Smooth muscle cell (in vitro differentiated cells): ENCODE results near the gene BRIP1. TPM values are rescaled to one million over a fixed set of nuclear protein-coding genes. Genes with fewer than 3 reads are reported as not detected.

Experiments
- DNase-seq: peaks from one replicate; lab custom pipeline; 2025; ENCODE audit not compliant: unreplicated experiment; lab: John Stamatoyannopoulos, UW
- H2AFZ ChIP-seq: fragments of 200-600 bp; sonication (generic); 2 replicates; pipeline ENCODE4 v1.6.0; 2016; ENCODE audit warnings: antibody characterized with exemption, low read depth, mild to moderate bottlenecking
- H3F3A ChIP-seq: fragments of 200-600 bp; sonication (generic); 2 replicates; pipeline ENCODE4 v1.6.0; 2017; ENCODE audit warnings: antibody characterized with exemption, low read depth
- H3K27ac ChIP-seq: fragments of 200-600 bp; sonication (generic); 2 replicates; pipeline ENCODE4 v1.5.1; 2016; ENCODE audit warnings: low read depth, mild to moderate bottlenecking
- H3K27me3 ChIP-seq: fragments of 200-600 bp; sonication (generic); 2 replicates; pipeline ENCODE4 v1.6.1; 2016; ENCODE audit warnings: low read depth, mild to moderate bottlenecking
- H3K36me3 ChIP-seq: fragments of 200-600 bp; sonication (generic); 2 replicates; pipeline ENCODE4 v1.5.1; 2016; ENCODE audit warnings: low read depth
- H3K4me1 ChIP-seq: fragments of 200-600 bp; sonication (generic); 2 replicates; pipeline ENCODE4 v1.5.1; 2016; ENCODE audit warnings: low read depth
- H3K4me2 ChIP-seq: fragments of 200-600 bp; sonication (generic); 2 replicates; pipeline ENCODE4 v1.6.0; 2016; ENCODE audit warnings: mild to moderate bottlenecking
- H3K4me3 ChIP-seq: fragments of 200-600 bp; sonication (generic); 2 replicates; pipeline ENCODE4 v1.5.1; 2016; ENCODE audit warnings: mild to moderate bottlenecking
- H3K79me2 ChIP-seq: fragments of 200-600 bp; sonication (generic); 2 replicates; pipeline ENCODE4 v1.6.0; 2016; ENCODE audit warnings: low read depth, mild to moderate bottlenecking
- H3K9ac ChIP-seq: fragments of 200-600 bp; sonication (generic); 2 replicates; pipeline ENCODE4 v1.6.0; 2016; ENCODE audit warnings: low read depth
- H3K9me3 ChIP-seq: fragments of 200-600 bp; sonication (generic); replicated peaks from 2 replicates; pipeline ENCODE4 v1.5.1; 2016; ENCODE audit warnings: low read depth
- H4K20me1 ChIP-seq: fragments of 200-600 bp; sonication (generic); 2 replicates; pipeline ENCODE4 v1.6.0; 2016; ENCODE audit warnings: low read depth
- CTCF ChIP-seq: fragments of 200-600 bp; sonication (generic); IDR thresholded peaks from 2 replicates; pipeline ENCODE4 v1.5.1; 2017; ENCODE audit warnings: borderline replicate concordance, mild to moderate bottlenecking, antibody characterized with exemption; ENCODE audit not compliant: insufficient read depth, poor library complexity, severe bottlenecking
- WGBS: methylation state at CpG from one replicate; pipeline ENCODE4 v1.1.7; 2016; ENCODE audit warnings: low lambda C conversion rate; 5-methylcytosine and 5-hydroxymethylcytosine counted together
- polyA plus RNA-seq: library from polyadenylated mRNA; unstranded; fragments of >200 nt; fragmentation: Nextera tagmentation; extraction: Ambion mirVana; gene quantifications from 2 replicates; pipeline ENCODE4 v1.2.1, GENCODE V29; 2016
- total RNA-seq: library from RNA; depleted of rRNA; stranded (reverse); fragments of >200 nt; gene quantifications from 2 replicates; pipeline ENCODE4 v1.2.3, GENCODE V29; 2014

BRIP1 gene
- total and polyA plus RNA-seq, 2 experiments from 2014 or later = 0.71 to 9.1 TPM

GRCh38 chr17:61739002-61739401 is 124.3 kb downstream of the BRIP1 start:
- H3K9ac ChIP-seq = no peak overlapping the region
- no peaks in the 10 kb centered on the region for H3K27me3 ChIP-seq
- H2AFZ ChIP-seq = no peak overlapping the region
- no peak overlapping the region for H3K4me3 ChIP-seq
- no peak overlapping the region for H3K4me2 ChIP-seq
- no peak for DNase-seq
- H3F3A ChIP-seq = no peaks in the 10 kb centered on the region
- H3K9me3 ChIP-seq = no peaks in the 10 kb centered on the region
- no peaks in the 10 kb centered on the region for H3K79me2 ChIP-seq
- H4K20me1 ChIP-seq = no peaks in the 10 kb centered on the region
- H3K36me3 ChIP-seq = no peaks in the 10 kb centered on the region
- no peak for TF ChIP-seq CTCF
- H3K27ac ChIP-seq = no peak overlapping the region
- H3K4me1 ChIP-seq = no peaks in the 10 kb centered on the region

DNA sequence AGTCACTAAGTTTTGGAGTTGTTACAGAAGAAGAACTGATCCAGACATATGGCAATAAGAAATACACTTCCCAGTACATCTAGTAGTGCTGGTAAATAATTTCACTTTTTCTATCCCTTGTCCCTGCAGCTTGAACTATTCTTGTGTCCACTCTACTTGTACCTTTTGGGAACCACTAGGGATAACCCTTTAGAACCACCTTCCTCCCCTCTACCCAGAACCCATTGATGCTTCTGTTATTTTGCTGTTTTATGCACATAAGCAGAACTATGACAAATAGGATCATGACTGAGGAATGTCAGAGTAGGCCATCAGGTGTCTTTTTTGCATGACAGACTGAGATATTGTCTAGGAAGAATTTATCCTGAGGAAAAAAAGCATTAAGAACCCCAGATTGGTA is 125.1 kb downstream of the BRIP1 start:
- Histone ChIP-seq H3K4me2 (no peak overlapping the region), H4K20me1 (no peaks in the 10 kb centered on the region), H3K27ac (no peak overlapping the region), H3K79me2 (no peaks in the 10 kb centered on the region), H3F3A (no peaks in the 10 kb centered on the region), H3K9me3 (no peaks in the 10 kb centered on the region), H3K4me3 (no peak overlapping the region), H3K4me1 (no peaks in the 10 kb centered on the region), H3K27me3 (no peaks in the 10 kb centered on the region), H3K9ac (no peak overlapping the region), H3K36me3 (no peaks in the 10 kb centered on the region), H2AFZ (no peak overlapping the region)
- DNase-seq = no peak
- TF ChIP-seq CTCF = no peak

DNA sequence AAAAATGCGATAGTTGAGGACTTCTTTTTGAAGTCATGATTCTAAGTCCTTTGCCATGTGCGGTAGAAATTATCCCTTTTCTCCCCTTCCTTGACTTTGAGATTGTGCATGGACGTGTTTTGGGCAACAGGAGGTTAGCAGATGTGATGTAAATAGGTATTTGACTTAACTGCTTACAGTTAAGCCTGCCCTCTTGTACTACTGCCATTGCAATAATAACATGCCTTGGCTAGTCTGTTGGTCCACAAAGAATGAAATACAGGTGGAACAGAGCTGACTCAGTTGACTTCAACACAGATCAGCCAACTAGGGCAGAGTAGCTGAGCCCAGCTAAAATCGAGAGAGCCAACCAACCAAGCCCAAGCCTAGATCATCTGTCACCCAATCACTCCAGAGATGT is 125.5 kb downstream of the BRIP1 start:
- no peak overlapping the region for H3K4me3 ChIP-seq
- no peaks in the 10 kb centered on the region for H3K27me3 ChIP-seq
- no peak overlapping the region for H3K9ac ChIP-seq
- H3F3A ChIP-seq = no peaks in the 10 kb centered on the region
- no peaks in the 10 kb centered on the region for H3K4me1 ChIP-seq
- no peak overlapping the region for H2AFZ ChIP-seq
- no peaks in the 10 kb centered on the region for H3K9me3 ChIP-seq
- no peak overlapping the region for H3K4me2 ChIP-seq
- DNase-seq = no peak
- H3K36me3 ChIP-seq = no peaks in the 10 kb centered on the region
- H3K79me2 ChIP-seq = no peaks in the 10 kb centered on the region
- no peak overlapping the region for H3K27ac ChIP-seq
- TF ChIP-seq CTCF = no peak
- 97% methylated on average over 4 of the region's 4 CpGs for WGBS
- no peaks in the 10 kb centered on the region for H4K20me1 ChIP-seq

GRCh38 chr17:61736438-61736837 is 126.9 kb downstream of the BRIP1 start:
- H3K4me1 ChIP-seq = no peaks in the 10 kb centered on the region

More at GRCh38 chr17:61736438-61736837, 126.9 kb downstream of the BRIP1 start:
- Histone ChIP-seq H3K9ac (no peak overlapping the region), H3K27me3 (no peaks in the 10 kb centered on the region), H3K4me3 (no peak overlapping the region), H3K79me2 (no peaks in the 10 kb centered on the region), H3K4me2 (no peak overlapping the region), H3K27ac (no peak overlapping the region), H3F3A (no peaks in the 10 kb centered on the region), H3K9me3 (no peaks in the 10 kb centered on the region), H2AFZ (no peak overlapping the region), H4K20me1 (no peaks in the 10 kb centered on the region), H3K36me3 (no peaks in the 10 kb centered on the region)
- no peak for TF ChIP-seq CTCF
- no peak for DNase-seq
